SJCRH30 (cell line): ENCODE results near the gene ODAPH. TPM values are rescaled to one million over a fixed set of nuclear protein-coding genes. Genes with fewer than 3 reads are reported as not detected.
A peak's percentile ranks its signal among the peaks of the same experiment; 100 is the strongest.
"Not testable (repeated sequence)": the region's sequence is repeated elsewhere in the genome, so short reads cannot be mapped to it uniquely, and the experiment has no call there.

Experiments used
- DNase-seq, 2 experiments: peaks; one replicate each; pipeline ENCODE4 v3.0.0-alpha.2; 2015 to 2020
- H3K27ac ChIP-seq: fragments of 250-450 bp; sonication (Bioruptor Pico); 2 replicates; pipeline ENCODE4 v1.5.1; 2020; ENCODE audit warnings: mild to moderate bottlenecking, moderate library complexity
- H3K27me3 ChIP-seq: fragments of 250-450 bp; sonication (Bioruptor Pico); 2 replicates; pipeline ENCODE4 v1.5.1; 2020; ENCODE audit warnings: mild to moderate bottlenecking, moderate library complexity
- H3K36me3 ChIP-seq: fragments of 250-450 bp; sonication (Bioruptor Pico); 2 replicates; pipeline ENCODE4 v1.5.1; 2020; ENCODE audit warnings: mild to moderate bottlenecking, moderate library complexity
- H3K4me1 ChIP-seq: fragments of 250-450 bp; sonication (Bioruptor Pico); 2 replicates; pipeline ENCODE4 v1.5.1; 2020; ENCODE audit warnings: mild to moderate bottlenecking, moderate library complexity
- H3K4me3 ChIP-seq: fragments of 250-450 bp; sonication (Bioruptor Pico); 2 replicates; pipeline ENCODE4 v1.5.1; 2020; ENCODE audit warnings: mild to moderate bottlenecking, moderate library complexity
- H3K9me3 ChIP-seq: fragments of 250-450 bp; sonication (Bioruptor Pico); replicated peaks from 2 replicates; pipeline ENCODE4 v1.5.1; 2020; ENCODE audit warnings: mild to moderate bottlenecking, moderate library complexity
- total RNA-seq: library from RNA; depleted of rRNA; stranded (reverse); fragments of >200 nt; shearing (Covaris generic); gene quantifications from 2 replicates; pipeline ENCODE4 v1.2.3, GENCODE V29; 2014; rRNA removed

The ODAPH gene
- 0.08 TPM in 1 of 2 replicates, not detected in the other for total RNA-seq

DNA sequence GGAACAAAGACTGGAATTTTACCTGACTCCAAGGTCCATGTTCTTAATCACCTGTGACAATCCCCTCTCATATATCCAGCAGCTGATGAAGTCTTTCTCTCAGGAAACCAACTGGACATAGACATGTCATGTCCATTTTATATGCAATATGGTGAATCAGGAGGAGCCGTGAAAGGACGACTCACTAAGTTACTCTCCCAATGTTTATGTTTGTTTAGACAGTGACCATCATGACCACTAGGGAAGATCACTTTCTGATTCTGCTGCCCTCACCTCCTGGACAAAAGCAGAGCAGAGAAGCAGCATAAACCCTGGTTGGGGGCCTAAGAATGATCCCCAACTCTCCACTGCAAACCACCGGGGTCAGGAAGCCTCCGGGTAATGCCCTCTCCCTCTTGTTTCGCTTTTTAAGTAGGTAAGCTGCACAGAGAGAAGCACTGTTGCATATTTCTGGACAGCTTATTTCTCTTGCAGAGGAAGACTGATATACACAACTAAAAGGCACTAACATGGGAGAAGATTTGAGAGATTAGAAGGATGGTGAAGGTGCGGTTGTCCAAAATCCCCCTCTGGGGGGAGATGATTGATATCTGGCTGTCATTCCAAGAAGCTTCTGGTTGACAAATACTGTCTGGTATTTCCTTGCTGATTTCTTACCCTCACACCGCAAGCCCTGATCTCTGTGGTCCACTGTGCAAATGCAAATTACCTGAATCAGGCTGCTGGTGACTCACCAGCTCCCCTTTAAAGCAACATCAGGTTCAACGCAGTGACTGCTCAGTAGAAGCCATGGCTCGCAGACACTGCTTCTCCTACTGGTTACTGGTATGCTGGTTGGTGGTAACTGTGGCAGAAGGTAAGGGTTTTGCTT lies at the start of gene ODAPH:
TSS of gene ODAPH (plus strand) at position 773 of the 871 bp plus-strand sequence. CDS start at position 790, 17 bp downstream.
- peaks cover 6% of the 10 kb centered on the region for H3K4me1 ChIP-seq
- peak in 1 of 2 experiments; percentile 22 for DNase-seq
- no peaks in the 10 kb centered on the region for H3K9me3 ChIP-seq
- H3K4me3 ChIP-seq: no peak within 1 kb of the TSS
- H3K36me3 ChIP-seq: no peaks in the 10 kb centered on the region
- no peaks in the 10 kb centered on the region for H3K27me3 ChIP-seq
- H3K27ac ChIP-seq: no peak within 1 kb of the TSS

GRCh38 chr4:75509592-75509991 lies 46.3 kb upstream of the ODAPH start:
- not testable (repeated sequence) for H3K27me3 ChIP-seq
- DNase-seq: peak in 1 of 2 experiments; percentile 14

GRCh38 chr4:75511841-75512240 lies 44.0 kb upstream of the ODAPH start:
- peak overlapping the region; percentile 81 for H3K27ac ChIP-seq
- H3K9me3 ChIP-seq: no peaks in the 10 kb centered on the region
- no peaks in the 10 kb centered on the region for H3K27me3 ChIP-seq
- H3K4me1 ChIP-seq: peaks cover 13% of the 10 kb centered on the region; the same call in 1 of the 2 replicates
- peak in 1 of 2 experiments; percentile 16 for DNase-seq
- H3K4me3 ChIP-seq: peak overlapping the region; percentile 88
- H3K36me3 ChIP-seq: peaks cover 31% of the 10 kb centered on the region

More at GRCh38 chr4:75509592-75509991, 46.3 kb upstream of the ODAPH start:
- H3K4me3 ChIP-seq, H3K9me3 ChIP-seq, H3K27ac ChIP-seq: not testable (repeated sequence)
- peaks cover 13% of the 10 kb centered on the region; the same call in 1 of the 2 replicates for H3K4me1 ChIP-seq
- peaks cover 48% of the 10 kb centered on the region for H3K36me3 ChIP-seq

DNA sequence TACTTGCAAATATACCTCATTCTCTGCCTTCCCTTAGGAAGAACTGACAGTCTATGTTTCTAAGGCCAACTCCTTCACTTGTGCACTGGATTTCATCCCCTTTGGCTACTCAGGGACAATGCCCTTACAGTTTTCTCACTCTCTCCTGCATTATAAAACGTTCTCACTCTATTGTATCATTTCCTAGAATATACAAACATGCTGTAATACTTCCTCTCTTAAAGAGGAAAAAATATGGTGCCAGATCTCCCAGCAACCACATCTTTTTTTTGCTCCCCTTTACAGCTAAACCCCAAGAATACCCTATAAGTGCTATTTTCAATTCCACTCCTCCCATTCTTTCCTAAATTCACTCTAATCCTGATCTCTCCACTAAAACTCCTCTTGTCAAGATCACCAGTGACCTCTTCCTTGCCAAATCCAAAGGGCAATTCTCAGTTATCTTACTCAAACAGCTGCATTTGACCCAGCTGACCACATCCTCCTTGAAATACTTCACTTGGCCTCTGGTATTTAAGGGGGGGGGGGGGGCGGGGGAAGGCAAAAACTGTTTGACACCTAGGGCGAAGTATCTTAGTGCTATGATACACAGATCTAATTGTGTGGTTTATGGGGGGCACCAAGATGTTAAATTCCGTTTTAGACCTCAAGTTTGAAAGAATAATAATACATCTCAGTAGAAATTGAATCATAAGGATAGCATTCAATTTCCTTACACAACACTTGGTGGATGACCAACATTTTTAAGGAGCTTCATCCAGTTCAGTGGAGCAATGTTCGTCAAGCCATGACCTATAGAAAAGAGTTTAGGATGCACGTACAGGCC lies 43.3 kb upstream of the ODAPH start:
- H3K4me3 ChIP-seq: peak overlapping the region; percentile 88
- H3K27me3 ChIP-seq: no peaks in the 10 kb centered on the region
- H3K27ac ChIP-seq: peak overlapping the region; percentile 81
- peaks cover 29% of the 10 kb centered on the region for H3K36me3 ChIP-seq
- H3K9me3 ChIP-seq: no peaks in the 10 kb centered on the region
- H3K4me1 ChIP-seq: peaks cover 13% of the 10 kb centered on the region; the same call in 1 of the 2 replicates
- DNase-seq: peak; percentile 70 to 88

- no peaks in the 10 kb centered on the region for H3K9me3 ChIP-seq
- peak overlapping the region; percentile 81 for H3K27ac ChIP-seq
- no peaks in the 10 kb centered on the region for H3K27me3 ChIP-seq
- peaks cover 25% of the 10 kb centered on the region for H3K36me3 ChIP-seq
- H3K4me3 ChIP-seq: peak overlapping the region; percentile 88
- H3K4me1 ChIP-seq: peaks cover 13% of the 10 kb centered on the region; the same call in 1 of the 2 replicates
- DNase-seq: no peak
Observed at GRCh38 chr4:75513526-75514130, 42.2 kb upstream of the ODAPH start.

GRCh38 chr4:75514131-75514948 lies 41.5 kb upstream of the ODAPH start, which contains the start of the genes RCHY1 and THAP6:
Gene RCHY1 (minus strand): TSS chr4:75514403. CDS start chr4:75514286, 117 bp downstream.
Gene THAP6 (plus strand): TSS chr4:75514473. CDS start chr4:75515453, 980 bp downstream.
- DNase-seq: peak; percentile 99
- Histone ChIP-seq H3K27me3 (no peaks in the 10 kb centered on the region), H3K9me3 (no peaks in the 10 kb centered on the region), H3K36me3 (peaks cover 27% of the 10 kb centered on the region), H3K4me3 (peak within 1 kb of the TSS; percentile 88), H3K27ac (peak within 1 kb of the TSS; percentile 81), H3K4me1 (peaks cover 13% of the 10 kb centered on the region; the same call in 1 of the 2 replicates)

DNA sequence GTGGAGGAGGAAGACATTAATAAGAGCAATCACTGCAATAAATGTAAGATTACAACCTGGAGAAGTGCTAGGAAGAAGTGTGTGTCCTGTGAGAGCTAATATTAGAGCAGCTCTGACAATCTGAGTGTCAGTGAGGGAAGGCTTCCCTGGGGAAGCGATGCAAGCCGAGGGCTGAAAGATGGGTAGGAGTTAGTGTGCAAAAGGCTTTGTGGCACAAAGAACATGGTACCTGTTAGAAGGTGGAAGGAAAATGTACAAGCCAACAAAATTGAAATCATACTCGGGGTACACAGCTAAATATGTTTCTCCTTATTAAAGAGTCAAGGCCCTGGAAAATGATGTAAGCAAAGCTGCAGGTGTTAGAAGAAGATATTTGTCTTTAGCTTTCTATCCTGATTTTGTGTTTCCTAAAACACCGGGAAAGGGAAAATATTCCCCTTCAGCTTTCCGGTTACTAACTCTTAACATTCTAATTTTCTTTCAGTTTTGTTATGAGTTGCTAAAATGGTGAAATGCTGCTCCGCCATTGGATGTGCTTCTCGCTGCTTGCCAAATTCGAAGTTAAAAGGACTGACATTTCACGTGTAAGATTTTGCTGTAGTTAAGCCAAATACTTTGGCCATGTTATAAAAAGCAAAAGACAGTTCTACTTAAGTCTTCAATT lies 40.8 kb upstream of the ODAPH start:
- Histone ChIP-seq H3K9me3 (no peaks in the 10 kb centered on the region), H3K27me3 (no peaks in the 10 kb centered on the region), H3K4me1 (peaks cover 13% of the 10 kb centered on the region; the same call in 1 of the 2 replicates), H3K4me3 (peak overlapping the region; percentile 88), H3K27ac (peak overlapping the region; percentile 81), H3K36me3 (peaks cover 25% of the 10 kb centered on the region)
- no peak for DNase-seq

GRCh38 chr4:75516144-75516543 lies 39.7 kb upstream of the ODAPH start:
- peaks cover 30% of the 10 kb centered on the region for H3K36me3 ChIP-seq
- peaks cover 10% of the 10 kb centered on the region; the same call in 1 of the 2 replicates for H3K4me1 ChIP-seq
- H3K4me3 ChIP-seq: no peak overlapping the region
- DNase-seq: no peak
- no peak overlapping the region for H3K27ac ChIP-seq
- H3K27me3 ChIP-seq: no peaks in the 10 kb centered on the region
- H3K9me3 ChIP-seq: no peaks in the 10 kb centered on the region

DNA sequence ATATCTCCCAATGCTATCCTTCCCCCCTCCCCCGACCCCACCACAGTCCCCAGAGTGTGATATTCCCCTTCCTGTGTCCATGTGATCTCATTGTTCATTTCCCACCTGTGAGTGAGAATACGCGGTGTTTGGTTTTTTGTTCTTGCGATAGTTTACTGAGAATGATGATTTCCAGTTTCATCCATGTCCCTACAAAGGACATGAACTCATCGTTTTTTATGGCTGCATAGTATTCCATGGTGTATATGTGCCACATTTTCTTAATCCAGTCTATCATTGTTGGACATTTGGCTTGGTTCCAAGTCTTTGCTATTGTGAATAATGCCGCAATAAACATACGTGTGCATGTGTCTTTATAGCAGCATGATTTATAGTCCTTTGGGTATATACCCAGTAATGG lies 36.4 kb upstream of the ODAPH start:
- H3K27ac ChIP-seq, H3K4me3 ChIP-seq, H3K27me3 ChIP-seq, H3K9me3 ChIP-seq, H3K4me1 ChIP-seq, DNase-seq: not testable (repeated sequence)
- H3K36me3 ChIP-seq: peaks cover 48% of the 10 kb centered on the region

- no peak for DNase-seq
- H3K4me1 ChIP-seq: no peaks in the 10 kb centered on the region
- no peak overlapping the region for H3K4me3 ChIP-seq
- H3K9me3 ChIP-seq: no peaks in the 10 kb centered on the region
- no peak overlapping the region for H3K27ac ChIP-seq
- H3K27me3 ChIP-seq: no peaks in the 10 kb centered on the region
- peaks cover 58% of the 10 kb centered on the region for H3K36me3 ChIP-seq
Observed at GRCh38 chr4:75525086-75525485, 30.8 kb upstream of the ODAPH start.

DNA sequence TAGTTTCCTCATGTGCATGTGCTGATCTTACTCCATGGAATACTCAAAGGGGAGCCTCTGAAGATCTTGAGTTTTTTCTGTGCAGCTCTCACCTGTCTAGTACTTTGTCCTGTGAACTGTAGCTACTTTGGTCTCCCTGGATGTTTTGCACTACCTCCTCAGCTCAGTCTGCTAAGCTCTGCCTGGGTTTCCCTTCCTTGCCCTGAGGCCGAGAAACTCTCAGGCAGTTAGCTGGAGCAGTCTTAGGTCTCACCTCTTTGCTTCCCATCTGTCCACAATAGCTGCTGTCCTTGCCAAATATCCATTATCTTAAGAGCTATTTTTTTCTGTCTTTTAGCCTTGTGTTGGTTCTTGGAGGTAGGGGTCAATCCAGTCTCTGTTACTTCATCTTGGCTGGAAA lies 30.0 kb upstream of the ODAPH start:
- Histone ChIP-seq H3K4me3 (no peak overlapping the region), H3K27ac (no peak overlapping the region), H3K9me3 (no peaks in the 10 kb centered on the region), H3K36me3 (peaks cover 55% of the 10 kb centered on the region), H3K4me1 (no peaks in the 10 kb centered on the region), H3K27me3 (no peaks in the 10 kb centered on the region)
- no peak for DNase-seq

GRCh38 chr4:75527482-75527881 lies 28.4 kb upstream of the ODAPH start:
- no peak for DNase-seq
- Histone ChIP-seq H3K36me3 (peaks cover 50% of the 10 kb centered on the region), H3K4me3 (no peak overlapping the region), H3K4me1 (no peaks in the 10 kb centered on the region), H3K9me3 (no peaks in the 10 kb centered on the region), H3K27me3 (no peaks in the 10 kb centered on the region), H3K27ac (no peak overlapping the region)
